Astrocyte (in vitro differentiated cells and primary cell): ENCODE data around the gene TBC1D24. TPM values are rescaled to one million over a fixed set of nuclear protein-coding genes. Genes with fewer than 3 reads are reported as not detected.

Experiments
- DNase-seq: peaks from one replicate; pipeline ENCODE4 v3.0.0-alpha.2; 2010; ENCODE audit warnings: low read depth
- FAIRE-seq: peaks from 2 replicates; lab custom pipeline; 2011; peaks lifted over from hg19 to GRCh38; lab: Jason Lieb, UNC
- H2AFZ ChIP-seq: 2 replicates; pipeline ENCODE4 v1.6.0; 2012; ENCODE audit warnings: low read depth, low read length, inconsistent platforms
- H3K27ac ChIP-seq: 2 replicates; pipeline ENCODE4 v1.5.1; 2011; ENCODE audit warnings: low read depth, low read length, inconsistent platforms
- H3K27me3 ChIP-seq: 2 replicates; pipeline ENCODE4 v1.6.0; 2011; ENCODE audit warnings: low read length, inconsistent platforms; ENCODE audit not compliant: insufficient read depth
- H3K36me3 ChIP-seq: 2 replicates; pipeline ENCODE4 v1.5.1; 2011; ENCODE audit warnings: low read length, inconsistent platforms; ENCODE audit not compliant: insufficient read depth
- H3K4me1 ChIP-seq: 2 replicates; pipeline ENCODE4 v1.5.1; 2011; ENCODE audit warnings: low read length, inconsistent platforms; ENCODE audit not compliant: insufficient read depth
- H3K4me2 ChIP-seq: 2 replicates; pipeline ENCODE4 v1.6.0; 2012; ENCODE audit warnings: low read length, inconsistent platforms
- H3K4me3 ChIP-seq: 2 replicates; pipeline ENCODE4 v1.5.1; 2011; ENCODE audit warnings: low read depth, mild to moderate bottlenecking, low read length, inconsistent platforms; ENCODE audit not compliant: insufficient read depth
- H3K79me2 ChIP-seq: 2 replicates; pipeline ENCODE4 v1.6.0; 2012; ENCODE audit warnings: mild to moderate bottlenecking, low read length, inconsistent platforms; ENCODE audit not compliant: insufficient read depth
- H3K9ac ChIP-seq: 2 replicates; pipeline ENCODE4 v1.6.0; 2012; ENCODE audit warnings: mild to moderate bottlenecking, low read length, inconsistent platforms
- H3K9me3 ChIP-seq: 2 replicates; pipeline ENCODE4 v1.5.1; 2012; ENCODE audit warnings: low read depth, mild to moderate bottlenecking, low read length, inconsistent platforms; ENCODE audit not compliant: insufficient read depth
- H4K20me1 ChIP-seq: 2 replicates; pipeline ENCODE4 v1.6.0; 2012; ENCODE audit warnings: low read length, inconsistent platforms; ENCODE audit not compliant: insufficient read depth
- H3K27ac Mint-ChIP-seq: one replicate; pipeline ENCODE4 v1.8.0; 2021; ENCODE audit warnings: mild to moderate bottlenecking, mixed read lengths; ENCODE audit not compliant: unreplicated experiment
- H3K27me3 Mint-ChIP-seq: one replicate; pipeline ENCODE4 v1.8.0; 2021; ENCODE audit warnings: low read depth, mixed read lengths; ENCODE audit not compliant: unreplicated experiment
- H3K36me3 Mint-ChIP-seq: one replicate; pipeline ENCODE4 v1.8.0; 2021; ENCODE audit warnings: low read depth, mixed read lengths; ENCODE audit not compliant: unreplicated experiment
- H3K4me1 Mint-ChIP-seq: one replicate; pipeline ENCODE4 v1.8.0; 2021; ENCODE audit warnings: low read depth, mixed read lengths; ENCODE audit not compliant: unreplicated experiment
- H3K4me3 Mint-ChIP-seq: one replicate; pipeline ENCODE4 v1.8.0; 2021; ENCODE audit warnings: mild to moderate bottlenecking, moderate library complexity, mixed read lengths; ENCODE audit not compliant: unreplicated experiment
- H3K9me3 Mint-ChIP-seq: one replicate; pipeline ENCODE4 v1.8.0; 2021; ENCODE audit warnings: mild to moderate bottlenecking, mixed read lengths; ENCODE audit not compliant: unreplicated experiment
- EZH2 ChIP-seq: IDR thresholded peaks from 2 replicates; pipeline ENCODE4 v1.6.1; 2012; ENCODE audit warnings: mild to moderate bottlenecking, low read length, inconsistent platforms; ENCODE audit not compliant: insufficient read depth
- total RNA-seq: library from RNA; stranded (reverse); gene quantifications from 2 replicates; pipeline ENCODE4 v1.2.1, GENCODE V29; 2021
- TF ChIP-seq, protein P1 (sequence below): IDR thresholded peaks from 2 replicates; pipeline ENCODE4 v1.5.1; 2011; ENCODE audit warnings: low read depth, mild to moderate bottlenecking, inconsistent platforms, low read length, moderate library complexity; ENCODE audit not compliant: insufficient read depth

TBC1D24 gene
- total RNA-seq, 1 donor from 2014 or later, result 13.4 TPM

DNA sequence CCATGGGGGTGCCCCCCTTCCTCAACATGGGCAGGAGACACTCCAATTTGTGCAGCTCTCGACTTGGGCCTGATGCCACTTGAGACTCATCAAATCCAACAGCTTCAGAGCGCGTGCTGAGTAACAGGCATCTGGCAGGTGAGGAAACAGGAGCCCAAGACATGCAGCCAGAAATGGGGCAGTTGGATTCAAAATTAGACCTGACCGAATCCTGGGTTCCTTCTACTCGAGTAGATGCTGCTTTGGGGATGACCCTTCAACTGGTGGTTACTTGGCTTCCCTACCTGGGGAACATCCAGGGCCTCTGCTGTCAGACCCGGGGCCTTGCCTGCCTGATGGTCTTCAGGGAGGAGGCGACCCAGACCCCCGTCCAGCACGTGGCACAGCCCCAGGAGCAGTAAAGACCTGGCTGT, 4.3 kb upstream of the TBC1D24 start:
- H3K9me3 Mint-ChIP-seq, result no peaks in the 10 kb centered on the region
- no peak overlapping the region for H2AFZ ChIP-seq
- H3K4me3 Mint-ChIP-seq, result no peak overlapping the region
- FAIRE-seq (no peak), DNase-seq (no peak)
- peaks cover 3% of the 10 kb centered on the region for H3K4me1 Mint-ChIP-seq
- H3K4me1 ChIP-seq, result peaks cover 30% of the 10 kb centered on the region
- H3K4me2 ChIP-seq, result peak overlapping the region; percentile 63
- H3K27ac ChIP-seq, result no peak overlapping the region
- no peak for TF ChIP-seq EZH2
- TF ChIP-seq, protein P1, sequence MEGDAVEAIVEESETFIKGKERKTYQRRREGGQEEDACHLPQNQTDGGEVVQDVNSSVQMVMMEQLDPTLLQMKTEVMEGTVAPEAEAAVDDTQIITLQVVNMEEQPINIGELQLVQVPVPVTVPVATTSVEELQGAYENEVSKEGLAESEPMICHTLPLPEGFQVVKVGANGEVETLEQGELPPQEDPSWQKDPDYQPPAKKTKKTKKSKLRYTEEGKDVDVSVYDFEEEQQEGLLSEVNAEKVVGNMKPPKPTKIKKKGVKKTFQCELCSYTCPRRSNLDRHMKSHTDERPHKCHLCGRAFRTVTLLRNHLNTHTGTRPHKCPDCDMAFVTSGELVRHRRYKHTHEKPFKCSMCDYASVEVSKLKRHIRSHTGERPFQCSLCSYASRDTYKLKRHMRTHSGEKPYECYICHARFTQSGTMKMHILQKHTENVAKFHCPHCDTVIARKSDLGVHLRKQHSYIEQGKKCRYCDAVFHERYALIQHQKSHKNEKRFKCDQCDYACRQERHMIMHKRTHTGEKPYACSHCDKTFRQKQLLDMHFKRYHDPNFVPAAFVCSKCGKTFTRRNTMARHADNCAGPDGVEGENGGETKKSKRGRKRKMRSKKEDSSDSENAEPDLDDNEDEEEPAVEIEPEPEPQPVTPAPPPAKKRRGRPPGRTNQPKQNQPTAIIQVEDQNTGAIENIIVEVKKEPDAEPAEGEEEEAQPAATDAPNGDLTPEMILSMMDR, result no peak
- H3K9me3 ChIP-seq, result no peaks in the 10 kb centered on the region
- H3K9ac ChIP-seq, result no peak overlapping the region
- peaks cover 12% of the 10 kb centered on the region for H3K27me3 Mint-ChIP-seq
- H3K79me2 ChIP-seq, result no peaks in the 10 kb centered on the region
- no peaks in the 10 kb centered on the region for H3K27me3 ChIP-seq
- no peaks in the 10 kb centered on the region for H3K36me3 Mint-ChIP-seq
- H3K36me3 ChIP-seq, result no peaks in the 10 kb centered on the region
- no peak overlapping the region for H3K27ac Mint-ChIP-seq
- H3K4me3 ChIP-seq, result no peak overlapping the region
- peaks cover 18% of the 10 kb centered on the region for H4K20me1 ChIP-seq

DNA sequence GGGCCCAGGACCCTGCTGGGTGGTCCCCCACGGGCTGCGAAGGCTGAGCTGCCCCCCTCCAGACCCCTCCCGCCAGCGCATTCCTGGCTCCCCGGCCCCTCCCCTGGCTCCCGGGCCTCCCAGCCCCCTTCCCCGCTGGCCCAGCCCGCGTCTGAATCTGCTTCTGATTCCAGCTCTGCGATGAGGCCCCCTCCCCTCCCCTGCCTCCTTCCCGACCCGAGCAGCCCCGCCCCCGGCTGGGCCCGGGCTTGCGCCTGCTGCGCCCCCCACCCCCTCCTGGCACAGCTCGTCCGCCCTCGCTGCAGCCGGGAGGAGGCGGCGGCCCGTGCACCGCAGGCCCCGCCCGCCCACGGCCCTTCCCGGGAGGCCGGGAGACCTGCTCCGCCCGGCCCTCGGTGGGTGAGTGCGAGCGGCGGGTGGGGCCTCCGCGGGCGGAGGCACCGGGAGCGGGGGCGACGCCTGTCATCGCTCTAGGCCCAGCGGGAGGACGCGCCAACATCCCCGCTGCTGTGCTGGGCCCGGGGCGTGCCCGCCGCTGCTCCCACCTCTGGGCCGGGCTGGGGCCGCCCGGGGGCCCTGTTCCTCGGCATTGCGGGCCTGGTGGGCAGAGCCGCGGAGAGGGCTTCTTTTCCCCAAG, 3.8 kb upstream of the TBC1D24 start, which contains the start of gene NTN3:
NTN3 (plus strand) TSS at position 282 of the 637 bp plus-strand sequence. CDS start 405 bp downstream, outside the sequence.
- H3K9ac ChIP-seq, result no peak within 1 kb of the TSS
- Mint-ChIP-seq H3K36me3 (no peaks in the 10 kb centered on the region), H3K27me3 (peaks cover 15% of the 10 kb centered on the region), H3K4me1 (peaks cover 3% of the 10 kb centered on the region), H3K9me3 (no peaks in the 10 kb centered on the region), H3K4me3 (peak within 1 kb of the TSS; percentile 40), H3K27ac (no peak within 1 kb of the TSS)
- H3K36me3 ChIP-seq, result no peaks in the 10 kb centered on the region
- peaks cover 4% of the 10 kb centered on the region for H3K79me2 ChIP-seq
- peak within 1 kb of the TSS; percentile 63 for H3K4me2 ChIP-seq
- peaks cover 24% of the 10 kb centered on the region for H4K20me1 ChIP-seq
- no peak within 1 kb of the TSS for H3K27ac ChIP-seq
- TF ChIP-seq, protein P1, result no peak
- peak; percentile 70 for TF ChIP-seq EZH2
- peak within 1 kb of the TSS; percentile 41 for H2AFZ ChIP-seq
- no peaks in the 10 kb centered on the region for H3K9me3 ChIP-seq
- DNase-seq, result no peak
- FAIRE-seq, result no peak
- H3K4me1 ChIP-seq, result peaks cover 30% of the 10 kb centered on the region
- H3K27me3 ChIP-seq, result no peaks in the 10 kb centered on the region
- H3K4me3 ChIP-seq, result no peak within 1 kb of the TSS
